NCI-H345 (cell line): ENCODE measurements around the gene ZNF212.
"Not testable (repeated sequence)": the region's sequence is repeated elsewhere in the genome, so short reads cannot be mapped to it uniquely, and the experiment has no call there.

Experiments used
- DNase-seq: peaks from one replicate; lab custom pipeline; 2025; lab: John Stamatoyannopoulos, UW

ZNF212 gene

DNA sequence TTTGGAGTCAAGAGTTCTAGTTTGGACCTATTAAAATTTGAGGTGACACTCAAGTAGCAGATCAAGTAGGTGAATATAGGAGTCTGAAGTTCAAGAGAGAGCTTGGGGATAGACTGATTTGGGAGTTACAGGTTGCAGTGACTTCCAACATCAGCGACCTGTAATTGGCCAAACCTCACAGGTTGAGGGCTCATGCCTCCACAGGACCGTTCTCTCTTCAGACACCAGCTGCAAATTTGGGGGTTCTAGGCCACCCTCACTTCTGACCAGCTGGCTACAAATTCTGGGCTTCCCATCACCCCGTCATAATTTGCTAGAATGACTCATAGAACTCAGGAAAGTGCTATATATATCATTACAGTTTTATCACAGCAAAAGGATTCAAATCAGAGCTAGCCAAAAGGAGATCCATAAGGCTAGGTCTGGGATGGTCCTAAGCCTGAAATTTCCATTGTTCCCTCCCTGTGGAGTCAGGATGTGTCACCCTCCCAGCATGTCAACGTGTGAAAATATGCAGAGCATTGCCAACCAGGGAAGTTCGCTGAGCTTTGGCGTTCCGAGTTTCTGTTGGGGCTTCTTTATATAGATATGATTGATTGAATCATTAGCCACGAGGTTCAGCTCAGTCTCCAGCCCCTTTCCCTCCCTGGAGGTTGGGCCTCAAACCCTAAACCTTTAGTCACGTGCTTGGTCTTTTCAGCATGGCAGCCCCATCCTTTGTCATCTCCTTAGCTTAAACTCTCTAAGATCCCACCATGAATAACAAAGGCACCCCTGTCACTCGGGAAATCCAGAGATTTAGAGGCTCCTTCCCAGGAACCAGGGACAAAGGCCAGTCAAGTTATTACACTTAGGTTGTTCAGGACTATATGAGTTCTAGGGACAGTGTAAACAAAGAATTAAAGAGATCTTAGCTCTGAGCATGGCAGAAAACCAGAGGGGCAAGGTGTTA is 20.7 kb upstream of the ZNF212 start:
- DNase-seq = no peak

DNA sequence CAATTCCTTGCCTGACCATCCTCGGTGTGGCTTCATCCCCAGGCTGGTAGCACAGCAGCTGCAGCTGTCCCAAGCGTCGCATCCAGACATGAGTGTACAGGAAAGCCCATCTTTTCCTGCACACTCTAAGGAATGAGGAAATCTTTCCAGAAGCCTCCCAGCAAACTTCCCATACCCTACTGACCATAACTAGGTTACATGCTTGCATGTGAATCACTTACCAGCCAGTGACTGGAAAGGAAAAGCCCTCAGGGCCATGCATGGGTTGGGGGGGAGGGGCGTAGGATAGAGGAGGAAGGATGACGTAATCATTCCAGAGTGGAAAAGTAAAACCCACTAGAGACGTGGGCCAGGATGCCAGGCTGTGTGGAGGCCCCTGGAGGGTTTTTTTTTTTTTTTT is 18.9 kb upstream of the ZNF212 start:
- DNase-seq = no peak

DNA sequence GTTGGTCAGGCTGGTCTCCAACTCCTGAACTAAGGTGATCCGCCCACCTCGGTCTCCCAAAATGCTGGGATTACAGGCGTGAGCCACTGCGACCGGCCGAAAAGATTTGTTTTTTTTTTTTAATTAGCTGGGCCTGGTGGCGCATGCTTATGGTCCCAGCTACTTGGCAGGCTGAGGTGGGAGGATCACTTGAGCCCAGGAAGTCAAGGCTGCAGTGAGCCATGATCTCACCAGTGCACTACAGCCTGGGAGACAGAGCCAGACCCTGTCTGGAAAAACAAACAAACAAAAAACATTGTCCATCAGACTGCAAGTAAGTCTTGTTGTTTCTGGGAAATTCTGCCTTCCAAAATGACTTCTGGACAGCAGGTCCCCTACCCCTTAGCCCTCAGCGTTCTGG is 16.3 kb upstream of the ZNF212 start:
- DNase-seq = no peak

DNA sequence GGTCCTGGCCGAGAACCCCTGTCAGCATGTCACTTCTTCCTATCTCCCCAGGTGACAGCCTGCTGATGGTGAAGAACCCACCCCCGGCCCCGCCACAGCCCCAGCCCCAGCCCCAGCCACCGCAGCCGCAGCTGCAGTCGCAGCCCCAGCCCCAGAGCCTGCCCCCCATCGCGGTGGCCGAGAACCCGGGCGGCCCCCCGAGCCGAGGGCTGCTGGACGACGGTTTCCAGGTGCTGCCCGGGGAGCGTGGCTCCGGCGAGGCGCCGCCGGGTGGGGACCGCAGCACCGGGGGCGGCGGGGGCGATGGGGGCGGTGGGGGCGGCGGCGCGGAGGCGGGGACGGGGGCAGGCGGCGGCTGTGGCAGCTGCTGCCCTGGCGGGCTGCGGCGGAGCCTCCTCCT is 15.7 kb upstream of the ZNF212 start:
- DNase-seq = no peak

DNA sequence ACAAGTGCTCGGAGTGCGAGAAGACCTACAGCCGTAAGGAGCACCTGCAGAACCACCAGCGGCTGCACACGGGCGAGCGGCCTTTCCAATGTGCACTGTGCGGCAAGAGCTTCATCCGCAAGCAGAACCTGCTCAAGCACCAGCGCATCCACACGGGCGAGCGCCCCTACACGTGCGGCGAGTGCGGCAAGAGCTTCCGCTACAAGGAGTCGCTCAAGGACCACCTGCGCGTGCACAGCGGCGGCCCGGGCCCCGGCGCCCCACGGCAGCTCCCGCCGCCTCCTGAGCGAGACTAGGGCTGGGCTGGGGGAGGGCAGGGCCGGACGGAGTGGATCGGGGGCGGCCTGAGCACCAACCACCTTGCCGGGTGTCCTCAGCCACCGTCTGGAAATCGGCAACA is 15.1 kb upstream of the ZNF212 start:
- no peak for DNase-seq

DNA sequence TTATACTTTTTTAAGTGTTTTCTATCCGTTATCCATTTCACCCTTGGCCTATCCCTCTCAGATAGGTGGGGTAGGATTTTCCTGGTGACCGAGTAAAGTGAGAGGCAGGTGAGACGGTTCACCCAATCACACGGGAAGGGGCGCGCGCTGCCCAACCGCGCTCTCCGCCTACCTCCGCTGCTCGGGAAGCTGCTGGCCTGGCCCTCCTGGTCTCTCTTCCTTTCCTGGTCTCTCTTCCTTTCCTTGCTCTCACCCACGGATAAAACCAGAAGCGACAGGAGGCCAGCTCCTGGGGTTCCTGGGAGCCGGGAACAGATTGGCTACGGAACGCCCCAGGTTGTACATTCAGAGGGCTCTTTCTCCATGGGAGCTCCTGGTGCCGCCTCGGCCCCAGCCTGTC is 14.3 kb upstream of the ZNF212 start:
- no peak for DNase-seq

GRCh38 chr7:149225656-149226055 is 13.8 kb upstream of the ZNF212 start:
- DNase-seq = no peak

- not testable (repeated sequence) for DNase-seq
Measured at GRCh38 chr7:149226366-149226765, 13.1 kb upstream of the ZNF212 start.

- no peak for DNase-seq
Measured at GRCh38 chr7:149226840-149227494, 12.5 kb upstream of the ZNF212 start.

DNA sequence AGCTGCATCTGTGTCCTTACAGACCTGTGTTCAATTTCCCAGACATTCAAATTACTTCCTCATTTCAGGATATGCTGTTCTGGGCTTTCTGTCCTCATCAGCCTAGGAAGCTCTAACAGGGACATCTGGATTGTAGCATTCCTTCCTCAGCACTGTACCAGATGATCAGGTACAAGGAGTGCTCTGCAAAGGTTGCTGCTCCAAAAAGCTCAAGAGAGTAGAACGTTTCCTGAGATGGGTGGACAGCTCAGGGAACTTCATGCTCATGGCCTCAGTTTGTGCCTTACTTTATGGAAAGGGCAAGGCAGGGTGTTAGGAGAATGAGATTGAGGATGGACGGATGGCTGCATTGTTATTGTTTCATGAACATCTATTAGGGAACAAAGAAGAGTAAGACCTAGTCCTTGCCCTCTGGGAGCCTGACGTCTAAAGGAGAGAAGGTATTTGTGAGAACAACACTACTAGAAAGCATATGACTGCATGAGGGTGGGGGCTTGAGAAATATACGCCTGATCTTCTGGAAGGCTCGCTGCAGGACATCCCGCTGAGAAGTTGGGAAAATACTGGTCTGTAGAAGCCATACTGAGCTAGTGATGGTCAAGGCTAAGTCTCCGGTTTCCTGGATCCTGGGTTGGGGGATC is 10.5 kb upstream of the ZNF212 start:
- no peak for DNase-seq

DNA sequence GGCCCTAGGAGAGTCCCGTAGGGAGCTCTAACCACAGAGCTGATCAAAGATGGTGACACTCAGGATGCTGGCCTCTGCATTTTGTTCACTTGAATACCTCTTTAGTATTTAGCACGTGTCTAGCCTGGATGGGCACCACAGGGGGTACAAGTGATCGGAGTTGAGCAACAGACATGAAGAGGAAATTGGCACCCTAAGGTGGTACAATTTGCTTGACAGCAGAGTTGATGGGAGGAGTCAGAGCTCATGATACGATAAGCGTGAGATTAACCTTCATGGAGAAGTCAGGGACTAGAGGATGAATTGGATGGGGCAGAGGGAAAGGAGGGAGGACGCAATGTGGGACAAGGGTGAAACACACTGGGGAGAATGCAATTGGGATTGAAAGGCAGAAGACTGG is 9.9 kb upstream of the ZNF212 start:
- peak; percentile 31 for DNase-seq

DNA sequence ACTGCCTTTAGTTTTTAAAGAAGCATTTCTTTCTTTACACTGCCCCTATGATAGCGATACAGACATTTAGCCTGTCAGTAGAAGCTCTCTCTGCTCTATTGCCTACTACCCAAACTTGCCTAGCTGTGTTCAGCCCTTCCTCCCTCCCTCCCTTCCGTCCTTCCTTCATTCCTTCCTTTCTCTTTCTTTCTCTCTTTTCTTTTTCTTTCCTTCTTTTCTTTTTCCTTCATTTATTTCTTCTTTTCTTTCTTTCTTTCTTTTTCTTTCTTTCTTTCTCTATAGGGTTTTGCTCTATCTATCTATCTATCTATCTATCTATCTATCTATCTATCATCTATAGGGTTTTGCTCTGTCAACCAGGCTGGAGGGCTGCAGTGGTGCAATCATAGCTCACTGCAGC is 7.1 kb upstream of the ZNF212 start:
- no peak for DNase-seq

DNA sequence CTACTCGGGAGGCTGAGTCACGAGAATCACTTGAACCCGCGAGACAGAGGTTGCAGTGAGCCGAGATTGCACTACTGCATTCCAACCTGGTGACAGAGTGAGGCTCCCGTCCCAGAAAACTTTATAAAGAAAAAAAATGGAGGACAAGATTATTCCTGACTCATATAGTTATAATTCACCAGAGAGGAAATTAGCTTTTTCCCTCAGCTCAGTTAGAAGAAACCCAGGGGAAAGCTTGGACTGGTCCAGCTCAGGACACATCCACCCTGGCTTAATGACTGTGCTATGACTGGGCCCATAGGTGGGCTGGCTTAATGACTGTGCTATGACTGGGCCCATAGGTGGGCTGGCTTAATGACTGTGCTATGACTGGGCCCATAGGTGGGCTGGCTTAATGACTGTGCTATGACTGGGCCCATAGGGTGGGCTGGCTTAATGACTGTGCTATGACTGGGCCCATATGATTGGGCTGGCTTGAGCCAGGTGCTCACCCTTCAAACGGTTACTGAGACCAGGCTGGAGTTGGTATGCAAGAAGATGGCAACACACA is 5.7 kb upstream of the ZNF212 start:
- DNase-seq = not testable (repeated sequence)

- no peak for DNase-seq
Measured at GRCh38 chr7:149237502-149237901, 1.9 kb upstream of the ZNF212 start.

- DNase-seq = no peak
Measured at GRCh38 chr7:149238051-149238450, 1.4 kb upstream of the ZNF212 start.

DNA sequence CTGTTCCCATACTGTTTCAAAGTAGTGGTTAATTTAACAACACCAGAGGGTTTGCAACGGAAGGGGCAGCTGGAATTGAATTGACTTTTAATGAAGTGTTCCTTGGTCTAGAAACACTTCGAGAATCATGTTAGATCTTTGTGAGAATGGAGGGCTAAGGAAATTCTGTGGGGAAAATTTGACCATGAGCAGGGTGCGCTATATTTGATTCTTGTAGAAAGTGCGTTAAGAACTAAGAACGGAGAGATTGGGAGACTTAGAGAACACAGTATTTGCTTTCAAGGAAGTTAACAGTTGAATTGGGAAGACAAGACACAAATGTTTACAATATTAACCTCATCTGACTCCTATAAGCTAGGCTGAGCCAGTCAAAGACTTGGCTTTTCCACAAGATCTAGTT is 1.2 kb downstream of the ZNF212 start:
- DNase-seq = no peak

- DNase-seq = no peak
Measured at GRCh38 chr7:149241696-149242095, 2.2 kb downstream of the ZNF212 start.

- DNase-seq = no peak
Measured at GRCh38 chr7:149245244-149245643, 5.8 kb downstream of the ZNF212 start.

DNA sequence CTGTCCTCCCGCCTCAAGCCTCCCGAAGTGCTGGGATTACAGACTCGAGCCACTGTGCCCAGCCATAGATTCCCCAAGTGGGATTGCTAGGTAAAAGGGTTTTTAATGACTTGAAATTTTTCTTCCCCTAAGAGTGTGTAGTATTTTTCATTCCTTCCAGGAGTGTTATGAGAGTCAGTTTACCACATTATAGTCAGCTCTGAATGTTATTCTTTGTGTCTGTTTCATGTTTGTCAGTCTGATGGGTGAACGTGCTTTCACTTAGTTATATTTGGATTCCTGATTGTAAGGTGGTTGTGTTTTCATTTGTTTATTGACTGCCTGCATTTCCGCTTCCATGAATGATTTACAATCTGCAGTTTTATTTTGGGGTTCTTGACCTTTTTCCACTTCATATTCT is 6.3 kb downstream of the ZNF212 start:
- DNase-seq = no peak

- DNase-seq = no peak
Measured at GRCh38 chr7:149248777-149249176, 9.3 kb downstream of the ZNF212 start.

GRCh38 chr7:149250151-149250550 is 10.7 kb downstream of the ZNF212 start:
- DNase-seq = not testable (repeated sequence)

DNA sequence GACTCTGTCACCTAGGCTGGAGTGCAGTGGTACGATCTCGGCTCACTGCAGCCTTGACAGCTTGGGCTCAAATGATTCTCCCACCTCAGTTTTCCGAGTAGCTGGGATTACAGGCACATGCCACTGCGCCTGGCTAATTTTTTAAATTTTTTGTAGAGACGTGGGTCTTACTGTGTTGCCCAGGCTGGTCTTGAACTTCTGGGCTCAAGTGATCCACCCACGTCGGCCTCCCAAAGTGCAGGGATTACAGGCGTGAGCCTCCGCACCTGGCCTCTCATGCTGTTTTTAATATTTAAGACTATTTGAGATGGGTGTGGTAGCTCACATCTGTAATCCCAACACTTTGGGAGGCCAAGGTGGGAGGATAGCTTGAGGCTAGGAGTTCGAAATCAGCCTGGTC is 12.1 kb downstream of the ZNF212 start:
- not testable (repeated sequence) for DNase-seq

DNA sequence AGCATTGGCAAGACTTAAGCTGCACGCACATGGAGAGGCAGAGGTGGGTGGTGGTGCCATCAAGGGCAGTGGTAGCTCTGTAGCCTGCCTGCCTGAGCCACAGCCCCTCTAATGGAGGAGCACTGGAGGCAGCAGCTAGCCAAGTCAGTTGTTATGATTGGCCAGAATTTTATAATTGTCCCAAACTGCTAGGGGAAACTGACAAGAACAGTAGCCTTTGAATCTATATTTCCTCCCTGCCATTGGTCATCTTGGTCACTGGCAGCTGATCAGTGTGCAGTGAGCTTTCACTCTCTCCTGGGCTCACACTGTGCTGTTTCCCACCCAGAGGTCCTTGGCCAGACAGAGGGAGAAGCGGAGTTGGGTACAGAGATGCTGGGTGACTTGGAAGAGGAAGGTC is 12.9 kb downstream of the ZNF212 start:
- no peak for DNase-seq
